Umbilical cord (tissue), 2 donors: ENCODE data around the gene CARD14. TPM values are rescaled to one million over a fixed set of nuclear protein-coding genes. Genes with fewer than 3 reads are reported as not detected.
"Not testable (repeated sequence)": the region's sequence is repeated elsewhere in the genome, so short reads cannot be mapped to it uniquely, and the experiment has no call there.

Experiments used
- DNase-seq: peaks from one replicate; pipeline ENCODE4 v3.0.0-alpha.2; 2015; ENCODE audit warnings: low spot score
- total RNA-seq: library from RNA; depleted of rRNA; stranded (reverse); fragments of >200 nt; gene quantifications from one replicate; pipeline ENCODE4 v1.2.3, GENCODE V29; 2014; ENCODE audit warnings: low replicate concordance; ENCODE audit not compliant: insufficient read depth

Gene CARD14
- total RNA-seq, 1 donor from 2014 or later = 3.9 TPM

- peak; percentile 99 for DNase-seq
Observed at GRCh38 chr17:80147035-80147822, 22.6 kb upstream of the CARD14 start, which contains the start of gene EIF4A3. Gene EIF4A3 (minus strand): TSS chr17:80147128. CDS start chr17:80146961, 167 bp downstream.

GRCh38 chr17:80151333-80151732 is 18.5 kb upstream of the CARD14 start:
- peak; percentile 92 for DNase-seq

GRCh38 chr17:80152081-80152702 is 17.6 kb upstream of the CARD14 start:
- no peak for DNase-seq

GRCh38 chr17:80153004-80153403 is 16.8 kb upstream of the CARD14 start:
- no peak for DNase-seq

GRCh38 chr17:80154166-80154565 is 15.7 kb upstream of the CARD14 start:
- no peak for DNase-seq

- DNase-seq = not testable (repeated sequence)
Observed at GRCh38 chr17:80155600-80155999, 14.2 kb upstream of the CARD14 start.

GRCh38 chr17:80158846-80159245 is 11.0 kb upstream of the CARD14 start:
- DNase-seq = no peak

GRCh38 chr17:80160536-80160935 is 9.3 kb upstream of the CARD14 start:
- DNase-seq = no peak

- DNase-seq = no peak
Observed at GRCh38 chr17:80163336-80163735, 6.5 kb upstream of the CARD14 start.

GRCh38 chr17:80164185-80164584 is 5.6 kb upstream of the CARD14 start:
- no peak for DNase-seq

GRCh38 chr17:80166446-80166845 is 3.4 kb upstream of the CARD14 start:
- peak; percentile 50 for DNase-seq

GRCh38 chr17:80168371-80168770 is 1.5 kb upstream of the CARD14 start:
- DNase-seq = peak; percentile 45

- DNase-seq = no peak
Observed at GRCh38 chr17:80169107-80169506, 723 bp upstream of the CARD14 start.

- DNase-seq = no peak
Observed at GRCh38 chr17:80171681-80172080, 1.9 kb downstream of the CARD14 start.

- no peak for DNase-seq
Observed at GRCh38 chr17:80173126-80173525, 3.3 kb downstream of the CARD14 start.

GRCh38 chr17:80173916-80174315 is 4.1 kb downstream of the CARD14 start:
- no peak for DNase-seq

GRCh38 chr17:80176757-80177156 is 6.9 kb downstream of the CARD14 start:
- no peak for DNase-seq

GRCh38 chr17:80177986-80178595 is 8.3 kb downstream of the CARD14 start:
- DNase-seq = no peak

GRCh38 chr17:80180192-80180591 is 10.4 kb downstream of the CARD14 start:
- DNase-seq = no peak

- no peak for DNase-seq
Observed at GRCh38 chr17:80181431-80181830, 11.6 kb downstream of the CARD14 start.

GRCh38 chr17:80182118-80182844 is 12.5 kb downstream of the CARD14 start:
- DNase-seq = no peak

GRCh38 chr17:80182845-80183223 is 13.0 kb downstream of the CARD14 start:
- DNase-seq = no peak
